Neural cell (in vitro differentiated cells): ENCODE measurements around the gene RIC1. TPM values are rescaled to one million over a fixed set of nuclear protein-coding genes. Genes with fewer than 3 reads are reported as not detected.

ENCODE experiments used
- H2AFZ ChIP-seq: fragments of 200-600, 300-800 bp; sonication (generic), shearing (Covaris generic); 2 replicates; pipeline ENCODE4 v1.6.0; 2014; ENCODE audit warnings: low read depth, mild to moderate bottlenecking, antibody characterized with exemption, low read length, moderate library complexity
- H3F3A ChIP-seq: fragments of 200-600 bp; shearing (Covaris generic); 2 replicates; pipeline ENCODE4 v1.6.1; 2016; ENCODE audit warnings: mild to moderate bottlenecking, moderate library complexity, mixed read lengths, antibody characterized with exemption, low read length; ENCODE audit not compliant: insufficient read depth, poor library complexity, severe bottlenecking
- H3K27ac ChIP-seq: fragments of 200-600, 300-800 bp; sonication (generic), shearing (Covaris generic); 2 replicates; pipeline ENCODE4 v1.5.1; 2014; ENCODE audit warnings: mild to moderate bottlenecking, low read length, moderate library complexity
- H3K27me3 ChIP-seq: fragments of 300-800, 200-600 bp; sonication (generic), shearing (Covaris generic); 2 replicates; pipeline ENCODE4 v1.6.0; 2014; ENCODE audit warnings: mild to moderate bottlenecking, low read depth, low read length, moderate library complexity; ENCODE audit not compliant: insufficient read depth
- H3K36me3 ChIP-seq: fragments of 300-800, 200-600 bp; sonication (generic), shearing (Covaris generic); 2 replicates; pipeline ENCODE4 v1.5.1; 2014; ENCODE audit warnings: mild to moderate bottlenecking, antibody characterized with exemption, low read length, moderate library complexity; ENCODE audit not compliant: insufficient read depth
- H3K4me2 ChIP-seq: fragments of 300-800, 200-600 bp; sonication (generic), shearing (Covaris generic); 2 replicates; pipeline ENCODE4 v1.6.0; 2014; ENCODE audit warnings: mild to moderate bottlenecking, low read length
- H3K4me3 ChIP-seq: fragments of 300-800, 200-600 bp; sonication (generic), shearing (Covaris generic); 2 replicates; pipeline ENCODE4 v1.5.1; 2014; ENCODE audit warnings: mild to moderate bottlenecking, low read length, moderate library complexity
- H3K79me2 ChIP-seq: fragments of 200-600 bp; shearing (Covaris generic); replicated peaks from 2 replicates; pipeline ENCODE4 v1.6.0; 2014; ENCODE audit warnings: mild to moderate bottlenecking, low read length, moderate library complexity; ENCODE audit not compliant: insufficient read depth
- H3K9ac ChIP-seq: fragments of 300-800, 200-600 bp; sonication (generic), shearing (Covaris generic); 2 replicates; pipeline ENCODE4 v1.6.1; 2016; ENCODE audit warnings: mild to moderate bottlenecking, low read length, mixed read lengths
- H3K9me2 ChIP-seq: fragments of 200-600 bp; shearing (Covaris generic); 2 replicates; pipeline ENCODE4 v1.6.1; 2016; ENCODE audit warnings: mild to moderate bottlenecking, low read length, mixed read lengths; ENCODE audit not compliant: insufficient read depth
- H3K9me3 ChIP-seq: fragments of 200-600, 300-800 bp; sonication (generic), shearing (Covaris generic); 2 replicates; pipeline ENCODE4 v1.6.1; 2016; ENCODE audit warnings: mild to moderate bottlenecking, mixed run types, low read length, moderate library complexity, mixed read lengths
- H4K20me1 ChIP-seq: fragments of 200-600 bp; shearing (Covaris generic); 2 replicates; pipeline ENCODE4 v1.6.1; 2016; ENCODE audit warnings: mild to moderate bottlenecking, mixed run types; ENCODE audit not compliant: insufficient read depth
- CTCF ChIP-seq: fragments of 450-650 bp; IDR thresholded peaks from 2 replicates; pipeline ENCODE4 v1.5.1; 2014; ENCODE audit warnings: antibody characterized with exemption, mild to moderate bottlenecking, moderate library complexity; ENCODE audit not compliant: poor library complexity, severe bottlenecking
- EP300 ChIP-seq: fragments of 450-650 bp; conservative IDR thresholded peaks from 2 replicates; pipeline ENCODE4 v1.6.1; 2014; ENCODE audit warnings: antibody characterized with exemption, mild to moderate bottlenecking, moderate library complexity; ENCODE audit not compliant: poor library complexity, severe bottlenecking
- EZH2 ChIP-seq: fragments of 200-600, 300-800 bp; shearing (Covaris generic), sonication (generic); IDR thresholded peaks from 2 replicates; pipeline ENCODE4 v1.6.1; 2014; ENCODE audit warnings: antibody characterized with exemption, low read length, borderline replicate concordance, mild to moderate bottlenecking; ENCODE audit not compliant: insufficient read depth, poor library complexity, severe bottlenecking
- MXI1 ChIP-seq: fragments of 450-650 bp; conservative IDR thresholded peaks from 2 replicates; pipeline ENCODE4 v1.6.1; 2014; ENCODE audit warnings: antibody characterized with exemption, mild to moderate bottlenecking; ENCODE audit not compliant: poor library complexity, severe bottlenecking
- POLR2AphosphoS5 ChIP-seq: IDR thresholded peaks from 2 replicates; pipeline ENCODE4 v1.6.1; 2012
- RAD21 ChIP-seq: fragments of 450-650 bp; conservative IDR thresholded peaks from 2 replicates; pipeline ENCODE4 v1.6.1; 2014; ENCODE audit warnings: antibody characterized with exemption, mild to moderate bottlenecking, moderate library complexity
- REST ChIP-seq: IDR thresholded peaks from 2 replicates; pipeline ENCODE4 v1.6.1; 2012; ENCODE audit warnings: borderline replicate concordance
- SMC3 ChIP-seq: fragments of 450-650 bp; conservative IDR thresholded peaks from 2 replicates; pipeline ENCODE4 v1.6.1; 2014; ENCODE audit warnings: antibody characterized with exemption, mild to moderate bottlenecking, moderate library complexity; ENCODE audit not compliant: poor library complexity
- TAF1 ChIP-seq: IDR thresholded peaks from 2 replicates; pipeline ENCODE4 v1.6.1; 2012; ENCODE audit warnings: low read depth
- polyA plus RNA-seq: library from polyadenylated mRNA; depleted of rRNA; stranded (reverse); fragments of >200 nt; gene quantifications from 2 replicates; pipeline ENCODE4 v1.2.3, GENCODE V29; 2014

RIC1 gene
- polyA plus RNA-seq, 1 donor from 2014 or later, result 9.9 TPM

- Histone ChIP-seq H3K9me3 (no peaks in the 10 kb centered on the region), H3K4me2 (no peak overlapping the region), H4K20me1 (no peaks in the 10 kb centered on the region), H3K9me2 (no peaks in the 10 kb centered on the region), H3K27ac (no peak overlapping the region), H3K36me3 (peaks cover 10% of the 10 kb centered on the region), H3K79me2 (no peaks in the 10 kb centered on the region), H3F3A (no peaks in the 10 kb centered on the region), H3K27me3 (no peaks in the 10 kb centered on the region), H2AFZ (no peak overlapping the region), H3K9ac (no peak overlapping the region), H3K4me3 (no peak overlapping the region)
- TF ChIP-seq EP300 (no peak), TAF1 (no peak), MXI1 (no peak), RAD21 (no peak), REST (no peak), CTCF (no peak)
Measured at GRCh38 chr9:5760338-5760737, 131.4 kb downstream of the RIC1 start.

- H3K9ac ChIP-seq, result no peak overlapping the region
- no peak overlapping the region for H3K4me3 ChIP-seq
- no peaks in the 10 kb centered on the region for H4K20me1 ChIP-seq
- no peaks in the 10 kb centered on the region for H3K9me2 ChIP-seq
- H3K27me3 ChIP-seq, result no peaks in the 10 kb centered on the region
- H3K79me2 ChIP-seq, result no peaks in the 10 kb centered on the region
- H3K9me3 ChIP-seq, result no peaks in the 10 kb centered on the region
- H3F3A ChIP-seq, result no peaks in the 10 kb centered on the region
- H3K27ac ChIP-seq, result no peak overlapping the region
- TF ChIP-seq MXI1 (no peak), TAF1 (no peak), POLR2AphosphoS5 (no peak), REST (no peak), EP300 (no peak), SMC3 (no peak), EZH2 (no peak), CTCF (no peak), RAD21 (no peak)
- H2AFZ ChIP-seq, result no peak overlapping the region
- H3K4me2 ChIP-seq, result no peak overlapping the region
- H3K36me3 ChIP-seq, result peaks cover 9% of the 10 kb centered on the region
Measured at GRCh38 chr9:5762421-5762820, 133.5 kb downstream of the RIC1 start.
